ENCODE measurements around the gene STK40.

Gene STK40

GRCh38 chr1:36305915-36306209, 79.9 kb downstream of the STK40 start:
- H3K4me3 ChIP-seq (ENCODE audit: low read depth, low read length), result no peak overlapping the region
- POLR2A ChIA-PET, result interaction anchor here (1.7 to 1.8 kb wide), 2 partner anchors 15 to 156 kb away, joined by 5 to 13 read pairs; no protein-coding TSS in a partner anchor
- no peak for TF ChIP-seq CTCF (IDR thresholded peaks at IDR 0.05; ENCODE audit: insufficient read depth, low read length, missing control alignments)
- CTCF ChIA-PET, result interaction anchor here (1.0 to 2.6 kb wide), 9 partner anchors 9 to 206 kb away, joined by 3 to 8 read pairs (median 4); partner anchors contain the start of gene TRAPPC3
- DNase-seq (ENCODE audit: low read depth, low spot score), result no peak

GRCh38 chr1:36304970-36305914, 80.5 kb downstream of the STK40 start:
- POLR2A ChIA-PET, result interaction anchor here (1.7 to 1.8 kb wide), 2 partner anchors 16 to 155 kb away, joined by 5 to 13 read pairs; no protein-coding TSS in a partner anchor
- no peak overlapping the region for H3K4me3 ChIP-seq (ENCODE audit: low read depth, low read length)
- TF ChIP-seq CTCF (IDR thresholded peaks at IDR 0.05; ENCODE audit: insufficient read depth, low read length, missing control alignments), result no peak

GRCh38 chr1:36304521-36304920, 81.2 kb downstream of the STK40 start:
- ChIA-PET CTCF (interaction anchor here (0.8 to 7.5 kb wide), 3 partner anchors 16 to 155 kb away, joined by 3 to 126 read pairs (median 8); no protein-coding TSS in a partner anchor), POLR2A (no interaction called here)

More at GRCh38 chr1:36304970-36305914, 80.5 kb downstream of the STK40 start:
- CTCF ChIA-PET, result interaction anchor here (1.0 to 2.6 kb wide), 7 partner anchors 10 to 117 kb away, joined by 3 to 8 read pairs (median 4); no protein-coding TSS in a partner anchor
- no peak for DNase-seq (ENCODE audit: low read depth, low spot score)

GRCh38 chr1:36303650-36304360, 81.9 kb downstream of the STK40 start:
- TF ChIP-seq CTCF (IDR thresholded peaks at IDR 0.05; ENCODE audit: insufficient read depth, low read length, missing control alignments), result no peak
- ChIA-PET CTCF (interaction anchor here (0.8 to 7.5 kb wide), 5 partner anchors 10 to 154 kb away, joined by 3 to 126 read pairs (median 8); no protein-coding TSS in a partner anchor), POLR2A (no interaction called here)
- no peak for DNase-seq (ENCODE audit: low read depth, low spot score)
- H3K4me3 ChIP-seq (ENCODE audit: low read depth, low read length), result no peak overlapping the region

More at GRCh38 chr1:36304521-36304920, 81.2 kb downstream of the STK40 start:
- no peak for TF ChIP-seq CTCF (IDR thresholded peaks at IDR 0.05; ENCODE audit: insufficient read depth, low read length, missing control alignments)
- H3K4me3 ChIP-seq (ENCODE audit: low read depth, low read length), result no peak overlapping the region
- DNase-seq (ENCODE audit: low read depth, low spot score), result no peak

GRCh38 chr1:36303244-36303643, 82.5 kb downstream of the STK40 start:
- POLR2A ChIA-PET, result no interaction called here
- TF ChIP-seq CTCF (IDR thresholded peaks at IDR 0.05; ENCODE audit: insufficient read depth, low read length, missing control alignments), result no peak
- no peak for DNase-seq (ENCODE audit: low read depth, low spot score)
- CTCF ChIA-PET, result interaction anchor here (1.3 to 7.5 kb wide), 4 partner anchors 10 to 203 kb away, joined by 3 to 126 read pairs (median 8); no protein-coding TSS in a partner anchor
- H3K4me3 ChIP-seq (ENCODE audit: low read depth, low read length), result no peak overlapping the region

Measured in AG04449 (cell line).